H1 (cell line): ENCODE data around the gene STAC. TPM values are rescaled to one million over a fixed set of nuclear protein-coding genes. Genes with fewer than 3 reads are reported as not detected.

ENCODE experiments used
- CTCF ChIA-PET: fragments of 300-600 bp; sonication (Branson Sonifier 250); formaldehyde crosslinking; loops from one replicate; lab custom pipeline; 2021; ENCODE audit not compliant: partially characterized antibody; lab: Charles Lee
- POLR2A ChIA-PET: fragments of 300-600 bp; sonication (Branson Sonifier 250); formaldehyde crosslinking; loops from one replicate; lab custom pipeline; 2021; ENCODE audit warnings: inconsistent platforms; ENCODE audit not compliant: partially characterized antibody; lab: Charles Lee
- DNase-seq, 2 experiments: peaks; one replicate each; pipeline versions ENCODE4 v3.0.0 to v3.0.0-alpha.2; 2010 to 2022; ENCODE audit warnings: low spot score in 2 of 2, low read depth in 1 of 2, mixed read lengths in 1 of 2
- FAIRE-seq: peaks from 2 replicates; lab custom pipeline; 2011; peaks lifted over from hg19 to GRCh38; lab: Jason Lieb, UNC
- H2AFZ ChIP-seq: 2 replicates; pipeline ENCODE4 v1.8.1; 2012; ENCODE audit warnings: low read length, inconsistent platforms
- H2AK5ac ChIP-seq: 2 replicates; pipeline ENCODE4 v1.6.1; 2013; ENCODE audit warnings: low read depth, low read length
- H2BK120ac ChIP-seq: replicated peaks from 2 replicates; pipeline ENCODE3; 2013; ENCODE audit warnings: low read depth, low read length, inconsistent platforms
- H2BK12ac ChIP-seq: 2 replicates; pipeline ENCODE4 v1.6.1; 2013; ENCODE audit warnings: low read depth, low read length
- H2BK15ac ChIP-seq: 2 replicates; pipeline ENCODE4 v1.6.1; 2013; ENCODE audit warnings: low read length
- H2BK20ac ChIP-seq: 2 replicates; pipeline ENCODE4 v1.6.1; 2013; ENCODE audit warnings: low read length
- H2BK5ac ChIP-seq: 2 replicates; pipeline ENCODE4 v1.6.1; 2013; ENCODE audit warnings: low read depth, low read length
- H3K14ac ChIP-seq: 2 replicates; pipeline ENCODE4 v1.6.1; 2013; ENCODE audit warnings: inconsistent platforms; ENCODE audit not compliant: insufficient read length
- H3K18ac ChIP-seq: 2 replicates; pipeline ENCODE4 v1.6.1; 2013; ENCODE audit warnings: low read length; ENCODE audit errors: extremely low read depth
- H3K23ac ChIP-seq: 2 replicates; pipeline ENCODE4 v1.6.1; 2013; ENCODE audit warnings: inconsistent platforms; ENCODE audit not compliant: insufficient read length
- H3K23me2 ChIP-seq: 2 replicates; pipeline ENCODE4 v1.6.1; 2013; ENCODE audit warnings: low read depth, low read length
- H3K27ac ChIP-seq: 2 replicates; pipeline ENCODE4 v1.6.1; 2011; ENCODE audit warnings: low read depth, low read length, inconsistent platforms
- H3K27me3 ChIP-seq, 4 experiments: replicated peaks in 1 of 4; 1 replicate in 1 of 4; 2 replicates in 3 of 4; pipeline versions ENCODE4 v1.6.1 to v1.8.1; 2011 to 2013; ENCODE audit warnings: low read length in 3 of 4, mild to moderate bottlenecking in 3 of 4, inconsistent platforms in 2 of 4, mixed read lengths in 2 of 4, moderate library complexity in 1 of 4; ENCODE audit not compliant: control insufficient read depth in 3 of 4, insufficient read depth in 3 of 4; ENCODE audit errors: extremely low read depth in 1 of 4
- H3K36me3 ChIP-seq, 4 experiments: 2 replicates each; pipeline versions ENCODE4 v1.6.1 to v1.8.1; 2011 to 2013; ENCODE audit warnings: mild to moderate bottlenecking in 4 of 4, low read length in 3 of 4, moderate library complexity in 2 of 4, control low read depth in 1 of 4, inconsistent platforms in 1 of 4; ENCODE audit not compliant: insufficient read depth in 4 of 4, control insufficient read depth in 2 of 4
- H3K4ac ChIP-seq: replicated peaks from 2 replicates; pipeline ENCODE3; 2013; ENCODE audit warnings: low read length, low read depth, mixed read lengths, inconsistent platforms; ENCODE audit not compliant: insufficient read length
- H3K4me1 ChIP-seq, 4 experiments: replicated peaks in 1 of 4; 1 replicate in 1 of 4; 2 replicates in 3 of 4; pipeline versions ENCODE4 v1.6.1 to v1.8.1; 2011 to 2013; ENCODE audit warnings: low read length in 3 of 4, inconsistent platforms in 2 of 4, mixed read lengths in 1 of 4; ENCODE audit not compliant: insufficient read depth in 4 of 4, control insufficient read depth in 3 of 4
- H3K4me2 ChIP-seq, 2 experiments: 2 replicates each; pipeline versions ENCODE4 v1.6.1 to v1.8.1; 2011 to 2013; ENCODE audit warnings: low read depth in 2 of 2, low read length in 2 of 2, control low read depth in 1 of 2, inconsistent platforms in 1 of 2, mild to moderate bottlenecking in 1 of 2; ENCODE audit not compliant: insufficient read depth in 1 of 2
- H3K4me3 ChIP-seq, 4 experiments: fragments of 200-600, 300-600 bp in 1 of 4; sonication (generic), shearing (Covaris generic), sonication (Bioruptor Twin) in 1 of 4; 2 replicates each; pipeline versions ENCODE4 v1.5.1 to v1.8.1; 2011 to 2016; ENCODE audit warnings: low read length in 4 of 4, low read depth in 3 of 4, control low read depth in 2 of 4, inconsistent platforms in 2 of 4, mild to moderate bottlenecking in 2 of 4, mixed read lengths in 1 of 4, moderate library complexity in 1 of 4; ENCODE audit not compliant: insufficient read depth in 2 of 4; ENCODE audit errors: extremely low read depth in 1 of 4
- H3K56ac ChIP-seq: replicated peaks from 2 replicates; pipeline ENCODE3; 2013; ENCODE audit warnings: low read depth, mild to moderate bottlenecking, mixed read lengths, low read length, inconsistent platforms; ENCODE audit not compliant: insufficient read length
- H3K79me1 ChIP-seq: 2 replicates; pipeline ENCODE4 v1.6.1; 2013; ENCODE audit warnings: low read depth, low read length, control low read depth
- H3K79me2 ChIP-seq, 2 experiments: 2 replicates each; pipeline versions ENCODE4 v1.6.1 to v1.8.1; 2012 to 2013; ENCODE audit warnings: low read length in 2 of 2, mild to moderate bottlenecking in 2 of 2, inconsistent platforms in 1 of 2; ENCODE audit not compliant: insufficient read depth in 2 of 2, control insufficient read depth in 1 of 2
- H3K9ac ChIP-seq, 4 experiments: replicated peaks in 1 of 4; 1 replicate in 1 of 4; 2 replicates in 3 of 4; pipeline versions ENCODE4 v1.6.1 to v1.8.1; 2011 to 2013; ENCODE audit warnings: low read depth in 3 of 4, low read length in 3 of 4, control low read depth in 2 of 4, mild to moderate bottlenecking in 2 of 4, moderate library complexity in 2 of 4, inconsistent platforms in 1 of 4; ENCODE audit errors: extremely low read depth in 1 of 4
- H3K9me3 ChIP-seq, 2 experiments: 2 replicates each; pipeline versions ENCODE4 v1.6.1 to v1.8.1; 2012 to 2013; ENCODE audit warnings: mild to moderate bottlenecking in 2 of 2, moderate library complexity in 2 of 2, control low read depth in 1 of 2, inconsistent platforms in 1 of 2, low read depth in 1 of 2, low read length in 1 of 2, mixed read lengths in 1 of 2; ENCODE audit not compliant: insufficient read depth in 2 of 2
- H4K20me1 ChIP-seq, 2 experiments: replicated peaks in 1 of 2; 2 replicates each; pipeline versions ENCODE3 to v1.8.1; 2011 to 2013; ENCODE audit warnings: inconsistent platforms in 2 of 2, low read length in 2 of 2, mild to moderate bottlenecking in 1 of 2; ENCODE audit not compliant: insufficient read depth in 2 of 2, control insufficient read depth in 1 of 2
- H4K5ac ChIP-seq: 2 replicates; pipeline ENCODE4 v1.6.1; 2013; ENCODE audit warnings: low read length, low read depth, mixed read lengths, inconsistent platforms; ENCODE audit not compliant: insufficient read length
- H4K8ac ChIP-seq: 2 replicates; pipeline ENCODE4 v1.8.0; 2013; ENCODE audit warnings: mild to moderate bottlenecking, moderate library complexity, low read length, inconsistent platforms; ENCODE audit not compliant: insufficient read depth; ENCODE audit errors: extremely low read depth
- H4K91ac ChIP-seq: replicated peaks from 2 replicates; pipeline ENCODE3; 2013; ENCODE audit warnings: low read length, mixed read lengths, inconsistent platforms; ENCODE audit not compliant: insufficient read length
- BACH1 ChIP-seq: IDR thresholded peaks from 2 replicates; pipeline ENCODE4 v1.6.1; 2012; ENCODE audit warnings: low read length, improper control_type of control experiment
- WGBS, 2 experiments: shearing (Covaris generic) in 1 of 2; methylation state at CpG; one replicate each; pipeline versions ENCODE4 v1.1.6 to v1.1.7; 2013 to 2015; ENCODE audit warnings: low lambda C conversion rate in 2 of 2, mixed read lengths in 2 of 2, inconsistent platforms in 1 of 2, low coverage in 1 of 2, missing lambda C conversion rate in 1 of 2; ENCODE audit not compliant: insufficient replicate concordance in 2 of 2, insufficient coverage in 1 of 2, insufficient read length in 1 of 2; ENCODE audit errors: extremely low coverage in 1 of 2, missing lambda C conversion rate in 1 of 2; 5-methylcytosine and 5-hydroxymethylcytosine counted together
- polyA plus RNA-seq, 7 experiments: library from polyadenylated mRNA; depleted of rRNA in 3 of 7; stranded (reverse) in 5 of 7; unstranded in 2 of 7; fragments of >200 nt in 5 of 7; fragments of 200-250 nt in 2 of 7; gene quantifications; 1 replicate in 5 of 7; 2 replicates in 1 of 7; 4 replicates in 1 of 7; pipeline versions ENCODE4 v1.2.1 to v1.2.3, GENCODE V29; 2011 to 2013; ENCODE audit warnings: missing spikeins in 2 of 7, mixed read lengths in 2 of 7
- total RNA-seq: library from RNA; stranded (reverse); fragmentation: NEBNext Ultra II Directional; extraction: Animal tissue kit (Norgen Biotek cat#: 25700); gene quantifications from 2 replicates; pipeline ENCODE4 v1.2.1, GENCODE V29; 2021

STAC gene
- total and polyA plus RNA-seq, 2 of the 8 experiments (the other 6 are each of a cell fraction or from before 2014, with no cell fraction given) = 8.0 to 18.1 TPM

- Histone ChIP-seq H3K79me1 (no peaks in the 10 kb centered on the region), H2BK5ac (no peak overlapping the region), H2BK15ac (no peak overlapping the region), H4K91ac (no peak overlapping the region), H3K36me3 (peaks cover 0 to 5% (median 0%) of the 10 kb centered on the region in 4 experiments; a peak in 2 of 8 replicates)
- no peak for TF ChIP-seq BACH1
- TF ChIP-seq, all 59 proteins: peak for 0
- WGBS, 2 experiments = 94% methylated on average over 3 of the region's 3 CpGs; no CpG with 5 or more reads in 1 of the 2 experiments
- Histone ChIP-seq H3K56ac (no peak overlapping the region), H3K23me2 (no peaks in the 10 kb centered on the region), H3K9me3 (0 out of 4 replicates have a peak, but pooled peaks cover 0 to 3% of the 10 kb centered on the region in 2 experiments), H3K4me2 (no peak overlapping the region), H3K79me2 (no peaks in the 10 kb centered on the region), H3K4me1 (no peaks in the 10 kb centered on the region), H3K27me3 (no peaks in the 10 kb centered on the region), H4K20me1 (no peaks in the 10 kb centered on the region), H2BK120ac (no peak overlapping the region), H3K9ac (no peak overlapping the region), H2AFZ (no peak overlapping the region), H4K8ac (no peak overlapping the region), H3K18ac (no peak overlapping the region), H3K4me3 (no peak overlapping the region), H3K4ac (no peak overlapping the region), H4K5ac (no peak overlapping the region), H2BK12ac (no peak overlapping the region), H3K27ac (no peak overlapping the region), H3K23ac (no peak overlapping the region), H2AK5ac (no peak overlapping the region), H2BK20ac (no peak overlapping the region), H3K14ac (no peak overlapping the region)
- no peak for FAIRE-seq
- ChIA-PET CTCF (no interaction called here), POLR2A (no interaction called here)
- DNase-seq = no peak
Observed at GRCh38 chr3:36482880-36483279, 102.6 kb downstream of the STAC start.
